Ammon's horn (tissue), 1 donor: ENCODE measurements around the gene ADAMTSL1.

ENCODE experiments used
- DNase-seq: peaks from one replicate; pipeline ENCODE4 v3.0.0-alpha.2; 2016; ENCODE audit warnings: low spot score

Gene ADAMTSL1

DNA sequence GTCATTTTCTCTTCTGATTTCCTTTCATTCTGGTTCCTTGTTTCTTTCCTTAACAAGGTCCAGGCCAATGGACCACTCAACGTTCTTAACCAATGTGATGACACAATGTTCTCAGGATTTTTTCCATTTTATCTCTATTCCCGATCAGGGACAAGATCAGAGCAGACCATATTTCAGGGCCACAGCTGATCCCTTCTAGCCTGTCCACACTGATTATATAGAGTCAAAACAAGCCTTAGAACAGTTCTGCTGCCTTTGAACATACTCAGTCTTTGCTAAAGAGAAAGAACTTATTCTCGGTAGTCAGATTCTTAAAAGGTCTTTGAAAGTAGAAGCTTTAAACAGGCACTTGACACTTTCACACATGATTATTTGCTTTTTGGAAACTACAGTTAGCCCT lies 188.4 kb downstream of the ADAMTSL1 start:
- no peak for DNase-seq

DNA sequence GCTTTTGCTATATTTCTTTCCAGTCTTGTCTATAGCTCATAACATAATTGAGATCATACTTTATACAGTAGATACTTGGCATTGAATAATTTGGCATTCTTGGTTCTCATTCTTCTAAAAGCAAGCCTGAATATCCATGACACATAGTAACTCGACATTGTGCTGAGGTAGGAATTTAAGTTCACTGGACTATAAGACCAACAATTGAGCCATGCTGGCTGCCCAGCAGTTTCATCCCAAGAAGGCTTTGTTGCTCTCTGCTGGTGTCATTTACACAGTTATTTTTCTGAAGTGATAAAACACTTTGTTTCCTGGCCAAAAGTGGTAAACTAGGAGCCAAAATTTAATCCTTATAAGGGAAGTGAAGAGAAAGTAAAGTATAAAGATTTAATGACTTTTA lies 192.0 kb downstream of the ADAMTSL1 start:
- no peak for DNase-seq

- DNase-seq = no peak
Measured at GRCh38 chr9:18666348-18666747, 192.4 kb downstream of the ADAMTSL1 start.

DNA sequence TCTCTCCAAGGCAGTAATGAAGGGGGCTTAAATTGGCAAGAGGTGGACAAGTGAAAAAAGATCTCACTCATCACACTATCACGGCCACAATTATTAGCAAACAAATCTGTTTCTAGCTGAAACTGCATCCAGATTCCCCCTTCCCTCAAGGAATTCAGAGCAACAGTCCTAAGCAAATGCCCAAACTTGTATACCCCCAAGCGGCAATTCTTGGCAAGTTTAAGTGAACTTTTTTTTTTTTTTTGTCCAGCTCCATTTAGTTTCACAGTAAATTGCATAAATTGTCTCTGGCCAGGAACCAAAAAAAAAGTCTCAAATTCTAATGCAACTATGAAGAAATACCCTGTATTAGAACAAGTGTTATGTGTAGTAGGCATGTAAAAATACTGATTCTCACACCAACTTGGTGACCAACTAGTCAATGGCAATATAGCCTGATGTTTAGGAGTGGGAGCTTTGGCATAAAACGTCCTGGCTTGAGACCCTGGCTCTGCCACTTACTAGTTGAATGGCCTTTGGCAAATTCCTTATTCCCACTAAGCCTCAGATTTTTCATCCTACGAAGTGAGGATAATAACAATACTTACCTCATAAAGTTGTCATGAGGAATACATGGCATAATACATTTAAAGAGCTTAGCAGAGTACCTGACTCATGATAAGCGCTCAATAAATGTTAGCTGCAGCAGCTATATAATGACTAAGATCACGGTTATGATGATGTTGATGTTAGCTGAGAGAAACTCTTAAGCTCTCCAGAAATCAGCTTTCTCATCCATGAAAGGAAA lies 193.2 kb downstream of the ADAMTSL1 start:
- DNase-seq = no peak

DNA sequence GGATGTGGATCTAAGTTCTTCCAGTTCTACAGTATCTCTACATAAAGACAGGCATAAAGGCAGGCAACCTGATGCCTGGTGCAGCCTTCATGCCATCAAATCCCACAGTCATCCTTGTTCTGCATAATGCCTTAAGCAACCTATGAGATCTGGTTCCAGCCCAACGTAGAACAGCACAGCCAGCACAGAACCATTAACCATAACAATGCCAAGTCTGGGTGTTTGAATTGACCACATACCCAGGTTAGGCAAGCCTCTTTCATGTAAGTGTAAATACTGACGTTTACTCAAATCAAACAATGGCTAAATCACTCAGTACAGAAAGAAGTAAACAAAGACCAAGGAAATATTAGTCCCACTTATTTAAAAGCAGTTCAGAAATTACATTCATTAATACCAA lies 195.0 kb downstream of the ADAMTSL1 start:
- DNase-seq = no peak

DNA sequence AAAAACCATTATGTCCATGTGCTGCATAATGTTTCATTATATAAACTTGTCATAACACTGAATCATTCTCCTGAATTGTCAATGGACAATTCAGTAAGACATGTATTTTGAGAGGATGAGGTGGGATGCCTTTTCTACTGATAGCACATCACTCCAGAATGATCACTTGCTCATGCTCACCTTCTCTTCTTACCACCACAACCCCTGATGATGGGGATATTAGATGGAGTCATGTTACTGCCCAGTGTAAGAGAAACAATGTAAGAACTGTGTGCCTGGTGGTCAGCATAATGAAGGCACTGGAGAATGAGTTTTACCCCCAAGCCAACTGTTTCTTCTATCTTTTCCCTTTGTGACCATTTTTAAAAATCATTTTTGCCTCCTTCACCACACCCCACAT lies 198.8 kb downstream of the ADAMTSL1 start:
- no peak for DNase-seq

GRCh38 chr9:18673179-18673578 lies 199.2 kb downstream of the ADAMTSL1 start:
- no peak for DNase-seq

- DNase-seq = no peak
Measured at GRCh38 chr9:18675332-18675731, 201.4 kb downstream of the ADAMTSL1 start.

DNA sequence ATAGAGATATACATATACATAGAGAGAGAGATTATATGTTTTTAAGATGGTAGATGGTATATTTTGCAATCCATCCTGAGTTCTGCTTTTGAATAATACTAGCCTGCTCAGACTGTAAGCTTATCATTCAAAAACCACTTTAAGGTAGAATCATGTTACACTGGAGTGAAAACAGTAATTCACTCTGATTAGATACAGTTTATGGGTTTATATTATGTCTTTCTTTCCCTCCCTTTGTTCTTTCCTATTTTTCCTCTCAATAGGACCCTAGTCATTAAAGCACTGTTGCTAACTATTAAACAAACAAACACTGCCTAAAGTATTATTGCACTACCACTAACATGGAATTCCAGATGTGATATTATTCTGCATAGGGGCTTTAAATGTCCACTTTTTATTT lies 202.0 kb downstream of the ADAMTSL1 start:
- no peak for DNase-seq

GRCh38 chr9:18676525-18676924 lies 202.6 kb downstream of the ADAMTSL1 start:
- DNase-seq = no peak

- DNase-seq = no peak
Measured at GRCh38 chr9:18678821-18679590, 205.1 kb downstream of the ADAMTSL1 start.

DNA sequence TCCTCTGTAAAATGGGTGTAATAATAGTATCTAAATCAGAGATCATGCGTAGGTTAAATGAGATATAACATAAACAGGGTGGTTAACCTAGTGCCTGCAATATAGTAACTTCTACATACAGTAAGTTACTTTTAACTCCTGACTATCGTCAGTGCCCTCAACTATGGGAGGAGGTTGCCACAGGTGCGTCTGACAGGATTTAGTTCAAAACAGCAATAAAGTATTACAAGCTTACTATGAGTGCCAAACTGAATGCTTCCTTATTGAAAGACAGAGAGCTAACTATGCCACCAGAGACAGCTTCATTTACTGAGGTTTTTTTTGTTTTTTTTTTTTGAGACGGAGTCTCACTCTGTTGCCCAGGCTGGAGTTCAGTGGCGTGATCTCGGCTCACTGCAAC lies 209.0 kb downstream of the ADAMTSL1 start:
- no peak for DNase-seq

GRCh38 chr9:18683312-18683711 lies 209.4 kb downstream of the ADAMTSL1 start:
- no peak for DNase-seq

GRCh38 chr9:18683851-18684250 lies 209.9 kb downstream of the ADAMTSL1 start:
- DNase-seq = no peak

GRCh38 chr9:18684593-18685317 lies 210.8 kb downstream of the ADAMTSL1 start:
- peak; percentile 48 for DNase-seq

DNA sequence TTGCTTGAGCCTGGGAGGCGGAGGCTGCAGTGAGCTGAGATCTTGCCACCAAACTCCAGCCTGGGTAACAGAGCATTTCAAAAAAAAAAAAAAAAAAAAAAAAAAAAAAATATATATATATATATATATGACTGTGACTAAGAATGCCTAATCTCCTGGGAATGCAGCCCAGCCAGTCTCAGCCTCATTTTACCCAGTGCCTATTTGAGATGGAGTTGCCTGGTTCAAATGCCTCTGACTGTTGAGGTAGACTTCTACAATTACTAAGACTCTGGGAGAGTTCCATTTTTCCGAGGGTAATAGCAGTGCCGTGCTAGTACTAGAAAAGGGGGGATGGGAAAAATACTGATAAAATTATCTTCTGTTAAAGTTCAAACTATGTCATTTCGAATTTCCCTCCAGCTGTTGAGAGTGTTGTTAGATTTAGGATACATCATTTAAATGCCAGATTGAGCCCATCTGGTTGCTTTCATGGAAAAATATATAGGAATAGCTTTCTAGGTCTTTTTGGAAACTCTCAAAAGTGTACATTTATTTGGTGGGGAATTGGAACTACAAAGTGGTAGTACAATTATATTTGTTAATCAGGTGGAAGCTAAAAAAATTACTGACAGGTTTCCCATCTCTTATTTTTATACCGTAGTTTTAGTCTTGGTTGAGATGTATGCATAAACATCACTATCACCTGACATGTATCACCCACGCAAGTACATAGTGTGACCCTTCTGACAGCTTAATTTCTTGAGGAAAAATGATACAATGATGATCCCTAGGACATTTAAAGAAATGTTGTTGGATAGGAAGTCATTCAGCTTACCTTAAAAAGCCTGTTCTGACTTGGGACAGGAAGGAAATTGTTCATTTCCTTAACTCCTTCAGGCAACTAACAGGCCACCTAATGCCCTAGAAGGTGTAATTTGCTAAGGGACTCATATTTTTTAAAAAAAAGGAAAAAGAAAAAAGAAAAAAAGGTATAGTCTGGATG lies 214.9 kb downstream of the ADAMTSL1 start:
- DNase-seq = no peak

DNA sequence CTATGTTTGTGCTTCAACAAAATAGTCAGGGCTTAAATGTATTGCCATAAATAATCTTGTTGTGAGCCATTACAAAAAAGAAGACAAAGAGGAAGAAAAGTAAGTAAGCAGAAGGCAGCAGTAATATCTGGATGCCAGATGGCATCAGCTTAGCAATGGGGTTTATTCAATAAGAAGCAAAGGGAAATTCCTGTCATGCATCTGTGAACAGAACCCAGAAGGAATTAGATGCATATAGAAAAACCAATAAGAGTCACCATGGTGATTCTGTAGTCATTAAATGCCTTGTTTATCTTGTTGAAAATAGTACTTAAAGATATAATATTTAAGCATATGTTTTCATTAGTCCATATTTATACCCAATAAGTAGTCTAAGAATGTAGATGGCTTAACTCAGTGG lies 216.0 kb downstream of the ADAMTSL1 start:
- DNase-seq = no peak

GRCh38 chr9:18692268-18692667 lies 218.3 kb downstream of the ADAMTSL1 start:
- DNase-seq = no peak

- DNase-seq = no peak
Measured at GRCh38 chr9:18692962-18693361, 219.0 kb downstream of the ADAMTSL1 start.

DNA sequence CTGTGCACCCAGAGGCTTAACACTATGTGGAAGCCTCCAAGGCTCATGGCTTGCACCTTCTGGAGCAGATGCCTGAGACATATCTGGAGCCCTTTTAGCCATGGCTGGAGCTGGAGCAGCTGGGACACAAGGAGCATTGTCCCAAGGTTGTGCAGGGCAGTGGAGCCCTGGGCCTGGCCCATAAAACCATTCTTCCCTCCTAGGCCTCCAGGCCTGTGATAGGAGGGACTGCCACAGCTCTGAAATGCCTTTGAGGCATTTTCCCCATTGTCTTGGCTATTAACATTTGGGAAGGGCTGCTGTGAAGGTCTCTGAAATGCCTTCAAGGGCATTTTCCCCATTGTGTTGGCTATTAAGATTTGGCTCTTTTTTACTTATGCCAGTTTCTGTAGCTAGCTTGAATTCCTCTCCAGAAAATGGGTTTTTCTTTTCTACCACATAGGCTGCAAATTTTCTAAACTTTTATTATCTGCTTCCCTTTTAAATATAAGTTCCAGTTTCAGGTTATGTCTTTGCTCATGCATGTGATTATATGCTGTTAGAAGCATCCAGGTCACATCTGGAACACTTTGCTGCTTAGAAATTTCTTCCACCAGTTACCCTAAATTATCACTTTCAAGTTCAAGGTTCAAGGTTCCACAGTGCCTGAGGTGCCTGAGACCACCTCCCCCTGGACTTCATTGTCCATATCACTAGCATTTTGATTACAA lies 221.2 kb downstream of the ADAMTSL1 start:
- no peak for DNase-seq

DNA sequence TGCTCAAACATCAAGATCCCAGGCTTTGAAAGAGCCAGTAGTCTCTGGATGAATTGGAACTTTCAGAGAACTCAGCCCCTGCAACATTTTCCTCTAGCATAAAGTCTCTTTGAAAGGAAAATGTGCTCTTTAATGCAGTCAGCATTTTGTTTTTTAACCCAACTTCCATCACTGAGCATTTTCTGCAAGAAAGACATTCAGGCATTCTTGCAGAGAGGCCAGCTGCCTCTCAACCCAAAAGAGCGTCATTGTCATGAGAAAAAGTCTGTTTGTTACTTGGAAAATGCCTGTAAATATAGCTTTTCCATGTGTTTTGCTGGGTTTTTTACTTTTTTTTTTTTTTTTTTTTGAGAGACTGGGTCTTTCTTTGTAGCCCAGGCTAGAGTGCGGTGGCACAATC lies 225.0 kb downstream of the ADAMTSL1 start:
- DNase-seq = no peak
